COLO668 (cell line): ENCODE measurements around the gene RAB22A.
A peak's percentile ranks its signal among the peaks of the same experiment; 100 is the strongest.

Experiments used
- DNase-seq: peaks from one replicate; lab custom pipeline; 2025; ENCODE audit not compliant: unreplicated experiment; lab: John Stamatoyannopoulos, UW

The RAB22A gene

GRCh38 chr20:58300321-58300720 is 9.2 kb upstream of the RAB22A start:
- DNase-seq = no peak

DNA sequence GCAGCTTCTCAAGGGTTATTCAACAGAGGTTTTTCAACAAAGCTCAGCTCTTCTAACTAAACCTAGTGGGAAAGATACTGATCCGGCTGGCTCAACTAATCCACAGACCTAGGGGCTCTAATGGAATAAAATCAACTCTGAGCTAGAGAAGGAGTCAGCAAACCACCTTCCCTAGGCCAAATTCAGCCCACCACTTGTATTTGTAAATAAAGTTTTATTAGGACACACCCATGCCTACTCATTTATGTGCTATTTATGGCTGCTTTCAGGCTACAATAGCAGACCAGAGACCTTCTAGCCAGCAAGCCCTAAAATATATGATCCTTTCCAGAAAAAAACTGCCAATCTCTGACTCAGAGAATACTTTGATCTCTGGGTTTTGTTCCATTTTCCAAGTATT is 6.0 kb upstream of the RAB22A start:
- no peak for DNase-seq

DNA sequence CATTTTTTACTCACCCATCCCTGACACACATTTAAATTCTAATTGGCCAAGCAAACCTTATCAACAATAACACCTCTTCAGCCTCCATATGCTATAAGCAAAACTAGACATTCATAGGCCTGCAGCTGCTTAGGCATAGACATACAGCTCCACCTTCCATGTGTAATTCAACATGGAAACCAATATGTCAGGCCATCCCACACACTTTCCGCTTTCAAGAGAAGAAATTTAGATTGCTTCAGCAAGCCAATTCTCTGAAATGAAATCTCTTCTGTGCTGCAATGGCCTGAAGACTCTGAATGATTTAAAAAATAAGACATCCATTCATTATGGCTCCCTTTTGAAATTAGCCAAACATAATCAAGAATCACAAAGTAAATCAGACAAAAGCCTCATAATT is 4.5 kb upstream of the RAB22A start:
- no peak for DNase-seq

DNA sequence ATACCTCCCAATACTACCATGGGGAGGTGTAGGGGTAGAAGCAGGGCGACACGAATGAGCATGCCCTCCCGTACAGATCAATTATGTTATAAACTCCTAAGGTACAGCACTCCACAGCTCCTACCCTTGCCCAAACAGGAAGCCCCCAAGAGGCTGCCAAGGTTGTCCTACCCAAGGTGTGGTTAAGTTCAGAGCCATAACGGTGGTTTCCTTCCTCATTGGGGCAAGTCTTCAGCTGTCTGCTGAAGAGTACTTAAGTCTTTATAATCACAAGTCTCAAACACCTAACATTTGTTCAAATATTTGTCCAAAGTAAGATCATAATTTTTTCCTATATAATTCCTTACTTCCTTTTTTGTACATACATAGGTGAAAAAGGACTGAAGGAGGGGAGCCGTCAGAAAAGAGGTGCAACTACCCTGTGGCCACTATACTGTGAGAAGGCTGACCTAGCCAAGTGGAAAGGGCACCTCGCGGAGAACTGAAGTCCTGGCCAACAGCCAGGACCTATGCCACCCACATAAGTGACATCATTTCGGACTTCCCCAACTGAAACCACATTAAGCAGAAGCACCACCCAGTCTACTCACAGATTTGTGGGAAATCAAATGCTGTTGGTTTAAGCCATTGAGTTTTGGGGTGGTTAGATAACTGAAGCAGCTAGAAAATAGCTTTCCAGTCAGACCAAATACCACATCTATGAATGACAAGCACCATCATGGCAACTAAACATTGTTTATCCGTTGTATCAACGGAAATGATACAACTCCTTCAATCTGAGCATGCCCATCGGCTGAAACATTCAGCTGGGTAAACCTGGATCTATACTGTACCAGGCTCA is 2.9 kb upstream of the RAB22A start:
- DNase-seq = peak; percentile 50

DNA sequence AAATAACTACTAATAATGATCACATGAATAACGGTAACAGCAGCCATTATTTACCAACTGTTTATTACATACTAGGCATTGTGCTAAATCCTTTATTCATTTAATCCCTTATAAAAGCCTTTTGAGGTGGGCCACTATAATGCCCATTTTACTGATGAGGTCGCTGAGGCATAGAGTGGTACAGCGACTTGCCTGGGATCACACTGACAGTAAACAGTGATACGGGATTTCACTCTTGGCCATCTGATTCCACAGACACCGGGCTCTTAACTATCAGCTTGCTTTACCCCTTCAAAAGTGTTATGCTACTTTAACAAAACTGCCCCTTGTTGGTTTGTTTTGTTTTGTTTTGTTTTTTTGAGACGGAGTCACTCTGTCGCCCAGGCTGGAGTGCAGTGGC is 2.2 kb upstream of the RAB22A start:
- DNase-seq = no peak

- no peak for DNase-seq
These were observed 1.2 kb upstream of the RAB22A start for GRCh38 chr20:58308290-58308679.

- peak; percentile 41 for DNase-seq
These were observed 611 bp upstream of the RAB22A start for GRCh38 chr20:58308680-58309527.

DNA sequence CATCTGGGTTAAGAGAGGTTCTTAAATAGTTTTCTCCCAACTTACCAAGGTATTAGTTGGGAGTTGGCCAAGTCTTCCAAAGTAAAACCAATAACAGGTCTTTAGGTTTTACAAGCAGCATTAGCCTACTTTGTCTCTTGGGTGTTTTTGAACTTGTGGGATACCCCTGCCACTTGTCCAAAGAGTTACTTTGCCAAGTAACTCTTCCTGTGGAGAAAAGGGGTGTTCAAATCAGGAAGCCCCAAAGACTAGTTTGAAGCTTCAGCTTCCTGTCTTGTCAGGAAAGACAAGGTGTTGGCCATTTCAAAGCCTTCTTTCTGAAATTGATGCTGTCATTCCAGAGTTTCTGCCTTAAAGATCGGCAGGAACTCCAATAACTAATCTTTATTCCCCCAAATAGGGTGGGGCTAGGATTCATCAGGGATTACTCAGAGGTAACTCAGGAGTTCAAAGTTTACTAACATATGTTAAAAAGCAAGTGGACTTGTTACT is 822 bp downstream of the RAB22A start:
- DNase-seq = no peak

- DNase-seq = no peak
These were observed 3.3 kb downstream of the RAB22A start for GRCh38 chr20:58312836-58313235.

GRCh38 chr20:58313396-58313795 is 3.9 kb downstream of the RAB22A start:
- no peak for DNase-seq

DNA sequence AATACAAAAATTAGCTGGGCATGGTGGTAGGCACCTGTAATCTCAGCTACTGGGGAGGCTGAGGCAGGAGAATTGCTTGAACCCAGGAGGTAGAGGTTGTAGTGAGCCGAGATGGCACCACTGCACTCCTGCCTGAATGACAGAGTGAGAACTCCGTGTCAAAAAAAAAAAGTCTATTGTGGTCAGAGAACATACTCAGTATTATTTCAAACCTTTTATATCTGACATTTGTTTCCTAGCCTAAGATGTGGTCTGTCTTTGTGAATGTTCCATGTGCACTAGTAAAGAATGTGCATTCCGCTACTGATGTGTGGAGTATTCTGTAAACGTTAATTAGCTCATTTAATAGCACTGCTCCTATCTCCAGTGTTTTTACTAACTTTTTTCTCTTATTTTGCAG is 11.7 kb downstream of the RAB22A start:
- DNase-seq = no peak

DNA sequence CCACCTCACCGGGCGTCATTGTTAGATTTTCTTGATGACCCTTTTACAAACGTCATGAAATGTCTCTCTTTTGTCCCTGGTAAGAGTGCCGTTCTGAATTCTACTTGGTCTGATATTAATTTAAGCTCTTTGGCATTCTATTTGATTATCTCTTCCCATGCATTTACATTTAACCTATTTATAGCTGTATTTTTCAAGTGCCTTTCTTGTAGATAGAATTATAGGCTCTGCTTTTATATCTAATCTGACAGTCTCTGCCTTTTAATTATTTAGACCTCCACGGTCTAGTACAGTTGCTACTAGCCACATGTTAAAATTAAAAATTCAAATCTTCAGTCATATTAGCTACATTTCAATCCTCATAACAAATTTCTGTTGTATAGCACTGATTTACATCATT is 12.6 kb downstream of the RAB22A start:
- DNase-seq = no peak

DNA sequence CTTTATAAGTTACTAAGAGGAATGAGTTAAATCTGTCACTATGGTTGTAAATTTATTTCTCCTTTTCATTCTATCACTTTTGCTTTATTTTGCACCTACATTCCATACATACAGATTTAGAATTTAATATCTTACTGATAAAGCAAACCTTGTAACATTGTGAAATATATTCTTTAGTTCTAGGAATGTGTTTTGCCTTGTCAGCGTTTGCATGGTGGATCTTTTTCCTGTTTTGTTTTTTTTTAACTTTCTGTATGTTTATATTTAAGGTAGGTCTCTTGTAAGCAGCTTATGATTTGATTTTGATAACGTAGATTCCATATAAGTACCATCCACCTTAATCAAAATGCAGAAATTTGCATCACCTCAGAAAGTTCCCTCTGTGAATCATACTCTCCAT is 16.4 kb downstream of the RAB22A start:
- no peak for DNase-seq

DNA sequence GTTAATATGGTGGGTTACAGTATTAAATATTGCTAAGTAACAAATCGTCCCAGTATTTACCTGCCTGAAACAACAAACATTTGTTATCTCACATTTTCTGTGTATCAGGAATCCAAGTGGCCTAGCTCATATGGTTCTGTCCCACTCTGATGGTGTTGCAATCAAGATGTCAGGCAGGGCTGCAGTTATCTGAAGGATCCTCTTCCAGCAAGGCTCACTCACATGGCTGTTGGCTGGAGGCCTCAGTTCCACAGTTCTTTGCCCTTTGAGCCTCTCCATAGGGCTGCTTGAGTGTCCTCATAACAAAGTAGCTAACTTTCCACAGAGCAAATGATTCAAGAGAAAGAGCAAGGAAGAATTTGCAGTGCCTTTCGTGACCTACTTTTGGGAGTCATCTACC is 17.7 kb downstream of the RAB22A start:
- DNase-seq = no peak

DNA sequence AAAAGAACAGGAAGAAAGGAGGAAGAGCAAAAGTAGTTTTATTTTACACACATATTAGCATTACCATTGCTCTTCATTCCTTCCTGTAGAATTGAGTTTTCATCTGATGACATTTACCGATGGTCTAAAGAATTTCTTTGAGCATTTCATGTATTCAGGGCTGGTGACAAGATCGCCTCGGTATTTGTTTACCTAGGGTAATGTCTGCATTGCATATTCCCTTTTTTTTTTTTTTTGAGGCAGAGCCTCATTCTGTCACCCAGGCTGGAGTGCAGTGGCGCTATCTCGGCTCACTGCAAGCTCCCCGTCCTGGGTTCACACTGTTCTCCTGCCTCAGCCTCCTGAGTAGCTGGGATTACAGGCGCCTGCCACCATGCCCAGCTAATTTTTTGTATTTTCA is 19.3 kb downstream of the RAB22A start:
- no peak for DNase-seq

DNA sequence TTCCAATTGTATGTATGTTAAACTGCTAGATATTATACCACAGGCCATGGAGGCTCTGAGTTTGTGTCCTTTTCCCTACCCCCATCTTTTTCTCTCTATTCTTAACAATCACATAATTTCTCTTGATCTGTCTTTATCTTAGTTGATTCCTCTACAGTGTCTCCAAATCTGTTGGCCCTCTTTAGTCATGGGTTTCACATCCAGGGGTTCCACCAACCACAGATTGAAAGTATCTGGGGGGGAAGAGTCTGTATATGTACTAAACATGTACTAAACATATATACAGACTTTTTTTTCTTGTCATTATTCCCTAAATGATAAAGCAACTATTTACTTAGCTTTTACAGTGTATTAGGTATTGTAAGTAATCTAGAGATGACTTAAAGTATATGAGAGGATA is 20.2 kb downstream of the RAB22A start:
- DNase-seq = no peak

DNA sequence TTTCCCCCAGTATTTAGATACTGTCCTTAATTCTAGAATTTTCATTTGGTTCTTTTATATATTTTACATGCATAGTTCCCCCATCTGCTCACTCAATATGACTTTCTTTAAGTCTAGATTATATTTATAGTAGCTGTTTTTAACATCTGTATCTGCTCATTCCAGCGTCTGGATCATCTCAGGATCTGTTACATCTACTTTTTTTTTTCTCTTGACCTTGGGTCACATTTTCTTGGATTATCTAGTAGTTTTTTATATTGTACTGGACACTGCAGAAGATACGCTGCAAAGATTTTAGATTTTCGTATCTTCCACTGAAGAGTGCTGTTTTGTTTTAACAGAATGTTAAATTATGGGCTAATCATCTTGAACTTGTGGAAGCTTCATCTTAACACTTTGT is 20.7 kb downstream of the RAB22A start:
- no peak for DNase-seq

DNA sequence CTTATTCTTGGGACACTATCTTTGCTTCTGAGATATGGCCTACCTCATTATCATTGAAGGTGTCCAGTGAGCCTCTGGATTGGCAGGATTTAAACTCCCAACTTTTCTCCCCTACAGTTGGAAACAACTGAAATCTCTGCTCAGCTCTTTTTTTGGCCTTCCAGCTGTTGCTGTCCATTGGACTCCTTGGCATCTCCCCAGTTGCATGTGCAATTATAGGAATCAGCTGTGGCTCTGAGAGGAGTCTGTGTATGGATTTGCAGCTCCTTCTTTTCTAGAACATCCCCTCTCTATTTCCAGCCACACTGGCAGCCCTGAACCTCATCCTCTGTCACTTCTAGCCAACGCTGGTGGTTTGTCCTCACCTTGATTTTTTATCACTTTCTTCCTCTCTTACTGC is 21.2 kb downstream of the RAB22A start:
- DNase-seq = no peak

GRCh38 chr20:58331961-58332551 is 22.5 kb downstream of the RAB22A start:
- no peak for DNase-seq

DNA sequence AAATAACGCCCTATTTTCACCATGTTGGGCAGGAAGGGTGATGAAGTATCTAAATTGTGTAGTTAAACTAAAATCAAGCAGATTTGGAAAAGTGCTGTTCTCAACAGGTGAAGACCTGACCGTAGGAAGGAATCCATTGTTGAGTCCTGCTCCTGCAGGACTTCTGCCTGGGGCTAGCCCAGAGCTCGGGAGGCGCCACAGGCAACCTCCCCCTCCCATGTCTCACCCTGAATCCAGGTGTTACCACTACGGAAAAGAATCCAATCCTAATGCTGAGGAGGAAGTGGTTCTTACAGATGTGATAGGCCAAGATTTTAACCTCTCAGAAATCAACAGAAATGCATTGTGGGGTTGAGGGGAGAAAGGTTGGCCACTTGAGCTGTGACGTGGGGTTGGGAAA is 30.2 kb downstream of the RAB22A start:
- no peak for DNase-seq

GRCh38 chr20:58340151-58340550 is 30.6 kb downstream of the RAB22A start:
- DNase-seq = no peak

DNA sequence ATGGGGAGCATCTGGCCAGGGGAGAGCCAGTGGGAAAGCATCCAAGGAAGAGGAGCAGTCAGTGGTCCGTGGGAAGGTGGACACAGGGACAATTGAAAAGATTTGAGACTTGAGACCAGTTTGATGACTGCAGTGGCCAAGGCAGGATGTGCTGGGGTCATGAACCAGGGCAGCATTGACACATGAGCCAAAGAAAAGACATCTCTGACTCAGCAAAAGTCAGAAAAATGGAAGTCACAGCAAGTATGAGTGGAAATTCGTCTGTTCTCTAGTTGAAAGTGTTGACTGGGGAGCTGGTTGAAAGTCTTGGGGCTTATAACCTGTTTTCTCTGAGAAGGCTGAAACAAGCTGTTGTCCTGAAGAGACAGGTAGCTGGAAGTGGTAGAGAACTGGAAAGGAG is 31.3 kb downstream of the RAB22A start:
- no peak for DNase-seq
